ENCODE measurements around the gene MYL4.
"Not testable (repeated sequence)": the region's sequence is repeated elsewhere in the genome, so short reads cannot be mapped to it uniquely, and the experiment has no call there.

MYL4 gene

GRCh38 chr17:47208744-47209488 lies at the start of gene MYL4:
TSS of gene MYL4 (plus strand) at chr17:47209348. CDS start at chr17:47209423, 75 bp downstream.
- DNase-seq, result no peak

- DNase-seq, result no peak
Observed at GRCh38 chr17:47162013-47162622, 47.0 kb upstream of the MYL4 start.

- no peak for DNase-seq
Observed at GRCh38 chr17:47164263-47164662, 44.9 kb upstream of the MYL4 start.

GRCh38 chr17:47165137-47165536 lies 44.0 kb upstream of the MYL4 start:
- DNase-seq, result no peak

- not testable (repeated sequence) for DNase-seq
Observed at GRCh38 chr17:47166854-47167253, 42.3 kb upstream of the MYL4 start.

- DNase-seq, result not testable (repeated sequence)
Observed at GRCh38 chr17:47168896-47169295, 40.3 kb upstream of the MYL4 start.

GRCh38 chr17:47170710-47171109 lies 38.4 kb upstream of the MYL4 start:
- no peak for DNase-seq

GRCh38 chr17:47172696-47173565 lies 36.2 kb upstream of the MYL4 start:
- DNase-seq, result no peak

- not testable (repeated sequence) for DNase-seq
Observed at GRCh38 chr17:47174823-47175222, 34.3 kb upstream of the MYL4 start.

- no peak for DNase-seq
Observed at GRCh38 chr17:47176389-47176826, 32.7 kb upstream of the MYL4 start.

GRCh38 chr17:47177261-47177660 lies 31.9 kb upstream of the MYL4 start:
- DNase-seq, result no peak

GRCh38 chr17:47179141-47179540 lies 30.0 kb upstream of the MYL4 start:
- DNase-seq, result no peak

GRCh38 chr17:47180337-47180736 lies 28.8 kb upstream of the MYL4 start:
- no peak for DNase-seq

GRCh38 chr17:47180988-47181387 lies 28.2 kb upstream of the MYL4 start:
- DNase-seq, result not testable (repeated sequence)

- no peak for DNase-seq
Observed at GRCh38 chr17:47184681-47185080, 24.5 kb upstream of the MYL4 start.

GRCh38 chr17:47188271-47188875 lies 20.8 kb upstream of the MYL4 start:
- DNase-seq, result no peak

- peak; percentile 99 for DNase-seq
Observed at GRCh38 chr17:47188876-47189731, 20.0 kb upstream of the MYL4 start, which contains the start of gene CDC27. TSS of gene CDC27 (minus strand) at chr17:47189295. CDS start at chr17:47189172, 123 bp downstream.

- no peak for DNase-seq
Observed at GRCh38 chr17:47189732-47190237, 19.4 kb upstream of the MYL4 start.

- no peak for DNase-seq
Observed at GRCh38 chr17:47190243-47190642, 18.9 kb upstream of the MYL4 start.

GRCh38 chr17:47190770-47191169 lies 18.4 kb upstream of the MYL4 start:
- DNase-seq, result no peak

- DNase-seq, result peak; percentile 39
Observed at GRCh38 chr17:47192554-47192953, 16.6 kb upstream of the MYL4 start.
